ENCODE data around the gene AP3B1. TPM values are rescaled to one million over a fixed set of nuclear protein-coding genes. Genes with fewer than 3 reads are reported as not detected.
A peak's percentile ranks its signal among the peaks of the same experiment; 100 is the strongest.

AP3B1 gene, protein sequence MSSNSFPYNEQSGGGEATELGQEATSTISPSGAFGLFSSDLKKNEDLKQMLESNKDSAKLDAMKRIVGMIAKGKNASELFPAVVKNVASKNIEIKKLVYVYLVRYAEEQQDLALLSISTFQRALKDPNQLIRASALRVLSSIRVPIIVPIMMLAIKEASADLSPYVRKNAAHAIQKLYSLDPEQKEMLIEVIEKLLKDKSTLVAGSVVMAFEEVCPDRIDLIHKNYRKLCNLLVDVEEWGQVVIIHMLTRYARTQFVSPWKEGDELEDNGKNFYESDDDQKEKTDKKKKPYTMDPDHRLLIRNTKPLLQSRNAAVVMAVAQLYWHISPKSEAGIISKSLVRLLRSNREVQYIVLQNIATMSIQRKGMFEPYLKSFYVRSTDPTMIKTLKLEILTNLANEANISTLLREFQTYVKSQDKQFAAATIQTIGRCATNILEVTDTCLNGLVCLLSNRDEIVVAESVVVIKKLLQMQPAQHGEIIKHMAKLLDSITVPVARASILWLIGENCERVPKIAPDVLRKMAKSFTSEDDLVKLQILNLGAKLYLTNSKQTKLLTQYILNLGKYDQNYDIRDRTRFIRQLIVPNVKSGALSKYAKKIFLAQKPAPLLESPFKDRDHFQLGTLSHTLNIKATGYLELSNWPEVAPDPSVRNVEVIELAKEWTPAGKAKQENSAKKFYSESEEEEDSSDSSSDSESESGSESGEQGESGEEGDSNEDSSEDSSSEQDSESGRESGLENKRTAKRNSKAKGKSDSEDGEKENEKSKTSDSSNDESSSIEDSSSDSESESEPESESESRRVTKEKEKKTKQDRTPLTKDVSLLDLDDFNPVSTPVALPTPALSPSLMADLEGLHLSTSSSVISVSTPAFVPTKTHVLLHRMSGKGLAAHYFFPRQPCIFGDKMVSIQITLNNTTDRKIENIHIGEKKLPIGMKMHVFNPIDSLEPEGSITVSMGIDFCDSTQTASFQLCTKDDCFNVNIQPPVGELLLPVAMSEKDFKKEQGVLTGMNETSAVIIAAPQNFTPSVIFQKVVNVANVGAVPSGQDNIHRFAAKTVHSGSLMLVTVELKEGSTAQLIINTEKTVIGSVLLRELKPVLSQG
- 41.1 and 49.8 TPM in 2 replicates for total RNA-seq (2014; rRNA removed; shearing (Covaris generic); ENCODE audit: low replicate concordance)

DNA sequence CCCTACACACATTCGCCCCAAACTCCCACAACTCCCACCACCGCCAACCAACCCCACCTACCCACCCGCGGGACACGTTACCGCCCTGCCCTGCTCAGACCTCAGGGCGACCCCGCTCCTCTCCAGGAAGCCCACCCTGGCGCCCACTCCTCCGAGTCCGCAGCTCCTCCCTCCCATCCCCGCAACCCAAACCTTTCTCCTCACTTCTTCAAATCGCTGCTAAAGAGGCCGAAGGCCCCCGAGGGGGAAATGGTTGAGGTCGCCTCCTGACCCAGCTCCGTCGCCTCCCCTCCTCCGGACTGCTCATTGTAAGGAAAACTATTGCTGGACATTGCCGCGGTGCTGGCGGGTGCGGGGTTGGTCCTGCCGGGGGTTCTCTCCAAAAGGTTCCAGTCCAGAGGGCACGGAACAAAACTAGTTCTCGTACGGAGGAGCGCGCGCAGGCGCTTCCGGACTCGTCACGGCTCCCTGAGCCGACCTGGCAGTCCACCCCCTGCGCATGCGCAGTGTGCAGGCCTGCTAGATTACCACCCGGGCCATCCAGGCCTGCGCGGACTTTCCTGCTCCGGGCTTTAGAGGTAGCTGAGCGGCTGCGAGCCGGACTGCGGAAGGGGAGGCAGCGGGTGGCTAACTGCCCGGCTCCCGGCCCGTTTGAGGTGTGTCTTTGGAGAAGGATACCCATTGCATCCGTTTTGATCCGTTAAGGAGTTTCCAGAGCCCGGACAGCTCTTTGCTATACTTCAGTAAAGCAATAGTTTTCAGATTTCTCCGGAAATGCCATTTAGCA is at the start of gene AP3B1:
Gene AP3B1 (minus strand): TSS at position 451 of the 787 bp plus-strand sequence. CDS start 119 bp downstream, at position 332.
- Histone ChIP-seq H3K4me3 (peak within 1 kb of the TSS; percentile 93), H3K36me3 (no peaks in the 10 kb centered on the region), H3K9me3 (no peaks in the 10 kb centered on the region), H3K27me3 (no peaks in the 10 kb centered on the region)
- DNase-seq: peak; percentile 99

DNA sequence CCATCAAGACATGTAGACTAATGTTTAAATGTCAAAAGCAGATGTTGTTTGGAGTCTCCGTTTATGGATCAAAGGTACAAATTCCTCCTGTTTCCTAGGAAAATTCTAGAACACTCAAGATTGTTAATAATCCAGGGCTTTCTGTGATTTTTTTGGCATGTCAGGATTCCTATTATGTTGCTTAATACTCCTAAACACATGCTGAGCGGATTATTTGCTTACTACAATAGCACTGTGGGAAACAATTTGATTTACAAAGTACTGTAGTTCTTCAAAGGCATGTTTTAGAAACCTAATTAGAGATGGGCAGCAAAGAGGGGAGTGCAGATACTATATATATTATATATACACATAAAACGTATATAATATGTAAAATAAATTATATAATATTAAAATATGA is 46.9 kb upstream of the AP3B1 start:
- H3K9me3 ChIP-seq: peaks cover 11% of the 10 kb centered on the region
- no peak overlapping the region for H3K4me3 ChIP-seq
- no peak for DNase-seq
- no peaks in the 10 kb centered on the region; the same call in none of the 2 replicates for H3K27me3 ChIP-seq
- no peaks in the 10 kb centered on the region for H3K36me3 ChIP-seq

- Histone ChIP-seq H3K9me3 (peaks cover 11% of the 10 kb centered on the region), H3K27me3 (no peaks in the 10 kb centered on the region; the same call in none of the 2 replicates), H3K4me3 (no peak overlapping the region), H3K36me3 (no peaks in the 10 kb centered on the region)
- DNase-seq: no peak
Observed at GRCh38 chr5:78339617-78340436, 45.3 kb upstream of the AP3B1 start.

DNA sequence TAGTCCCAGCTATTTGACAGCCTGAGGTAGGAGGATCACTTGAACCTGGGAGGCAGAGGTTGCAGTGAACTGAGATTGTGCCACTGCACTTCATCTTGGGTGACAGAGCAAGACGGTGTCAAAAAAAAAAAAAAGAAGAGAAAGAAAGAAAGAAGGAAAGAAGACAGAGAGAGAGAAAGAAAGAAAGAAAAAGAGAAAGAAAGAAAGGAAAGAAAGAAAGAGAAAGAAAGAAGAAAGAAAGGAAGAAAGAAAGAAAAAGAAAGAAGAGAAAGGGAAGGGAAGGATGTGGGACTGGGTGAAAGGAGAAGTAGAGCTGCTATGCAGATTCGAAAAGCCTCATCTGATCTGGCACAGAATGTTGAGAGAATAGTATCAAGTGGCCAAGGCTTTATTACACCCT is 42.2 kb upstream of the AP3B1 start:
- no peaks in the 10 kb centered on the region for H3K36me3 ChIP-seq
- peaks cover 11% of the 10 kb centered on the region for H3K9me3 ChIP-seq
- DNase-seq: no peak
- no peaks in the 10 kb centered on the region for H3K27me3 ChIP-seq
- no peak overlapping the region for H3K4me3 ChIP-seq

GRCh38 chr5:78335976-78336375 is 41.5 kb upstream of the AP3B1 start:
- no peaks in the 10 kb centered on the region for H3K36me3 ChIP-seq
- no peak for DNase-seq
- no peaks in the 10 kb centered on the region for H3K27me3 ChIP-seq
- H3K4me3 ChIP-seq: no peak overlapping the region
- peaks cover 11% of the 10 kb centered on the region for H3K9me3 ChIP-seq

DNA sequence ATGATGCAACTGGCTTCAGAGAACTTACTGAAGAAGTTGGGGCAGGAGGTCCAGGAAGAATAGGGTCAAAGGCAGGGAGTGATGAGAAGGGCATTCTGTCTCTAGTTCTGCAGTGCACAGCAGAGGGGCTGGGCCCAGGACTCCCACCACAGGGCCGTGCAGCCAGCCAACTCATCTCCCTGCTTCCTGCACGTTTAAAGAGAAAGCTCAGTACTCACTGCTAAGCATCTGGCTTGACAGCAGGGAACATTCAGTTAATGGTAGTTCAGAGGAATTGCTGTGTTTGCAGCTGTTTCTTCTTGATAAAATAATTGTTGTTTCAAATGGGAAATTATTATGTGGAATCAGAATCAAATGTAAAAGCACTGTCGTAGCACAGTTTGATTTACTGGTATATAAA is 40.3 kb upstream of the AP3B1 start:
- no peaks in the 10 kb centered on the region for H3K36me3 ChIP-seq
- H3K4me3 ChIP-seq: no peak overlapping the region
- no peaks in the 10 kb centered on the region for H3K27me3 ChIP-seq
- peaks cover 11% of the 10 kb centered on the region for H3K9me3 ChIP-seq
- no peak for DNase-seq

GRCh38 chr5:78331523-78332080 is 37.1 kb upstream of the AP3B1 start:
- DNase-seq: no peak
- H3K27me3 ChIP-seq: no peaks in the 10 kb centered on the region
- H3K9me3 ChIP-seq: no peaks in the 10 kb centered on the region
- H3K36me3 ChIP-seq: no peaks in the 10 kb centered on the region
- H3K4me3 ChIP-seq: no peak overlapping the region

DNA sequence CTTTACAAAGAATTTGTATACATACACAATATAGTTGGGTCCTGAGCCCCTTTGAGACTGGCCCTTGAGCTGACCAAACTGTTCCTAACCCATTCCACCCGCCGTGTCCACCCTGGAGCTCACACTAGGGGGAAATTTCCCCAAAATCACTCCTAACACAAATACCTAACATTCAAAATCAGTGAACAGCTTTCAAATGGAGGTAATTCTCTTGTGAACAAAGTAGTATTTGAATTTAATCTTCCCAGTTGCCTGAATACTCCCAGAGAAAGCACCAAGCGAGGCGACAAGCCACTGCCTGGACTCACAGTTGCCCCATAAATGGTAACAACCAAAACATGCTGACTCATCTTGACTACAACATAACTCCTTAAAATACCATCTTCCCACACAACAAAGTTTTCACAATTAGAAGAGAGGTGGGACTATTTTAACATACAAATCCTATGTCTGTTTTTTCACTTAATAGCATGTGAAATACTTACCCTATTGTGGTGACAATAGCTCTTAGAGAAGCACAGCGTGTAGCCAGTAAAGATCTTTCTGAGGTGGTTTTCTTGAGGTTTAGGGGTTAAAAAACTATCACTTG is 34.2 kb upstream of the AP3B1 start:
- Histone ChIP-seq H3K36me3 (no peaks in the 10 kb centered on the region), H3K4me3 (no peak overlapping the region), H3K27me3 (no peaks in the 10 kb centered on the region), H3K9me3 (no peaks in the 10 kb centered on the region)
- no peak for DNase-seq

DNA sequence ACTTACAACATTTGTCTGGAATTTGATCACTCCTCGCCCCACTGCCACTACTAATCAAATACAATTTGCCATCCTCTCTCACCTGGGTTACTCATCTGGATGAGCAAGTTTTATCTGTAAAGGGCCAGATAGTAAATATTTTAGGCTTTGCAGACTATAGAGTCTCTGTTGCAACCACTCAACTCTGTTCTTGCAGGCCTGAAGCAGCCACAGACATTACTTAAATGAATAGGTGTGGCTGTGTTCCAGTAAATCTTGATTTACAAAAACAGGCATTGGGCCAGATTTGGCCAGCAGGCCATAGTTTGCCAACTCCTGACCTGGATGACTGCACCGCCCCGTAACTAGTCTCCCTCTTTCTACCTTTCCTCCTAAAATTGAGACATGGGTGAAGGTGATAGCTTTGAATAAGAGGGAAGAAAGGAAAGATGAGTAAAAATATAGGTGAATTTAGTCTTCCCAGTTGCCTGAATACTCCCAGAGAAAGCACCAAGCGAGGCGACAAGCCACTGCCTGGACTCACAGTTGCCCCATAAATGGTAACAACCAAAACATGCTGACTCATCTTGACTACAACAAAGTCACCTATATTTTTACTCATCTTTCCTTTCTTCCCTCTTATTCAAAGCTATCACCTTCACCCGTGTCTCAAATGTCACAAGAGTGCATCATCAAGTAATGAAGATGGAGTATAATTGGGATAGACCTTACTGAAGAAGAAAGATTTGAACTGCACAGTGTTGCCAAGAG is 33.4 kb upstream of the AP3B1 start:
- no peak for DNase-seq
- no peaks in the 10 kb centered on the region for H3K9me3 ChIP-seq
- no peaks in the 10 kb centered on the region for H3K27me3 ChIP-seq

GRCh38 chr5:78326930-78327329 is 32.4 kb upstream of the AP3B1 start:
- H3K4me3 ChIP-seq: no peak overlapping the region
- H3K9me3 ChIP-seq: no peaks in the 10 kb centered on the region
- DNase-seq: no peak
- H3K36me3 ChIP-seq: no peaks in the 10 kb centered on the region
- no peaks in the 10 kb centered on the region for H3K27me3 ChIP-seq

More for the DNA sequence above, 33.4 kb upstream of the AP3B1 start:
- H3K36me3 ChIP-seq: no peaks in the 10 kb centered on the region
- no peak overlapping the region for H3K4me3 ChIP-seq

DNA sequence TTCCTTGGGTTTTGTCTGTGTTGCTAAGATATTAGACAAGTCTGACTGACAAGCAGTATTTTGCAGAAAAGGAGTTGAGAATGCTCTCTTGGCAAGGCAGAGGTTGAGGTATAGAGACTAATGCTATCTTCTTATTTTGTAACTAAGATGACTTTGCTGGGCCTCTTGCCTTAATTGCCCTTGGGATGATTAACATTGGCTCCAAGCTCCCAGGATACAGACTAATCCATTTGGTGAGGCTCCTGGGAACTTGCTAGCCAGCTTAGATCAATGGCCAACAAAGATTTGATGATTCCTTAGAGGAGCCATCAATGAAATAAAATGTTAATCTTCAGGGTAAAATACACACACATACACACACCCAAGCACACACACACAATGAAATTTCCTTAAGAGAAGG is 28.7 kb upstream of the AP3B1 start:
- H3K9me3 ChIP-seq: no peaks in the 10 kb centered on the region

DNA sequence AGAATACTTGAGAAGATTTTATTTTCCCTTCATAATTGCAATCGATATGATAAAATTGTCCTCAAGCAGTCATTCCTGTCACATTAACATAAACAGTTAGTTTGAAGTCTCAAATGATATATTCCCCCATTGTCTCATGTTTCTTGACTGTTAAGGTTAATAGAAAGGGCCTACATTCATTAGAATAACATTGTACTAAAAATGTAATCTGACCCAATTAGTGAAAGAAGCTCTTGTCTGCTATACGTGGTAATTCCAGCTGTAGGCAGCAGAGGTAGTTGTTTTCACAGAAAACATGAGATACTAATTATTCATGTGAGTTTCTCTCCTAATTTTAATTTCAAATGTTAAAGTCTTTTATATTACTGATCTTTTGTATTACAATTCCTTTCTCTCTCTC is 25.9 kb upstream of the AP3B1 start:
- DNase-seq: no peak
- H3K36me3 ChIP-seq: no peaks in the 10 kb centered on the region
- no peak overlapping the region for H3K4me3 ChIP-seq
- no peaks in the 10 kb centered on the region for H3K27me3 ChIP-seq
- no peaks in the 10 kb centered on the region for H3K9me3 ChIP-seq

More for the DNA sequence above, 28.7 kb upstream of the AP3B1 start:
- no peak for DNase-seq
- Histone ChIP-seq H3K36me3 (no peaks in the 10 kb centered on the region), H3K4me3 (no peak overlapping the region), H3K27me3 (no peaks in the 10 kb centered on the region)

DNA sequence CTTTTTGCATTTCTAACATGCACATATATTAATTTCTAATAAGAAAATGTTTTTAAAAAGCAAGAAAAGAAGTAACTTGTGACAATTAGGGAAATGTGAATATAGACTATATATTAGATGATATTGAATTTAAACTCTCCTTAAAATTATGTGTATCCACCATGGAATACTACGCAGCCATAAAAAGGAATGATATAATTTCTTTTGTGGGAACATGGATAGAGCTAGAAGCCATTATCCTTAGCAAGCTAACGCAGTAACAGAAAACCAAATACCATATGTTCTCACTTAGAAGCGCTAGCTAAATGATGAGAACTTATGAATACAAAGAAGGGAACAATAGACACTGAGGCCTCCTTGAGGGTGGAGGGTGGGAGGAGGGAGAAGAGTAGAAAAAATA is 23.8 kb upstream of the AP3B1 start:
- Histone ChIP-seq H3K9me3 (no peaks in the 10 kb centered on the region), H3K27me3 (no peaks in the 10 kb centered on the region), H3K36me3 (no peaks in the 10 kb centered on the region), H3K4me3 (no peak overlapping the region)
- no peak for DNase-seq

GRCh38 chr5:78317515-78317914 is 23.0 kb upstream of the AP3B1 start:
- no peaks in the 10 kb centered on the region for H3K36me3 ChIP-seq

More at GRCh38 chr5:78317515-78317914, 23.0 kb upstream of the AP3B1 start:
- DNase-seq: no peak
- no peaks in the 10 kb centered on the region for H3K9me3 ChIP-seq
- peaks cover 3% of the 10 kb centered on the region; the same call in 1 of the 2 replicates for H3K27me3 ChIP-seq
- no peak overlapping the region for H3K4me3 ChIP-seq
